ENCODE measurements around the gene IFIT1B. TPM values are rescaled to one million over a fixed set of nuclear protein-coding genes. Genes with fewer than 3 reads are reported as not detected.
A peak's percentile ranks its signal among the peaks of the same experiment; 100 is the strongest.
"Not testable (repeated sequence)": the region's sequence is repeated elsewhere in the genome, so short reads cannot be mapped to it uniquely, and the experiment has no call there.

The IFIT1B gene
- total and polyA plus RNA-seq, 8 donors, result 0.20 to 0.92 (median 0.47) TPM; not detected in 2

DNA sequence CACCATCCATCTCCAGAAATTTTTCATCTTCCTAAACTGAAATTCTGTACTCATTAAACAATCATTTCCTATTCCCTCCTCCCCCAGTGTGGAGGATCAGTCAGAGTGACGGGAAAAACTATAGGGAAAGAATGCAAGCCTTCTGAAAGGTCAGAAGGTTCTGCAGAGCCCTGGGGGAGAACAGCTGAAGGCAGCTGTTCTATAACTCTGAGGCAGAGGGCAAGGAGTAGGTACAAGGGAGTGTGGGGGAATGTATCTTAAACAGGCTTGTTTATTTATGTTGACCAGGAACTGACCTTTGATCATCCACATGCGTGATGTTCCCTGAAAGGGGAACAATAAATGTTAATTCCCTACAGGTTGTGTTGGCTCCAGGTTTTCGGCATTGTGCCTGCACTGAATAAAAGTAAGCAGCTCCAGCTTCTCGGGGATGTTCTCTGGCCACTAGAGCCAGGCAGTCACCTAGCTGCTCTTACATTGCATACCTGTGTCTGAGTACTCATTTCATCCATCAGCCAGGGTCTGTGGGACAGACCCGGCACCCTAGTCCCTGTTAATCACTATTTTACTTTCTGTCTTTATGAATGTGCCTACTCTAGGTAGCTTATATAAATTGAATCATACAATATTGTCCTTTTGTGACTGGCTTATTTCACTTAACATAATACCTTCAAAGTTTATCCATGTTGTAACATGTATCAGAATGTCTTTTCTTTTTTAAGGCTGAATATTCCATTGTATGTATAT, 20.3 kb downstream of the IFIT1B start:
- ATAC-seq (no peak), DNase-seq (peak in 2 of 4 donors; percentile 53 to 70)
- intact Hi-C loops (cut with DNase I), result no loop called here
- no peak overlapping the region for H3K27ac ChIP-seq
- peaks cover 11 to 26% of the 10 kb centered on the region in 2 donors for H3K4me1 ChIP-seq
- H3K4me3 ChIP-seq, result no peak overlapping the region
- peaks cover 0 to 10% of the 10 kb centered on the region in 2 donors for H3K36me3 ChIP-seq
- H3K9me3 ChIP-seq, result no peaks in the 10 kb centered on the region
- TF ChIP-seq CTCF (IDR thresholded peaks at IDR 0.05), result no peak
- H3K27me3 ChIP-seq, result no peaks in the 10 kb centered on the region

GRCh38 chr10:89399956-89400355, 22.1 kb downstream of the IFIT1B start:
- TF ChIP-seq CTCF (IDR thresholded peaks at IDR 0.05), result no peak
- ATAC-seq (no peak), DNase-seq (no peak)
- H3K36me3 ChIP-seq, result peaks cover 0 to 13% of the 10 kb centered on the region in 2 donors
- no peaks in the 10 kb centered on the region for H3K27me3 ChIP-seq
- intact Hi-C loops (cut with DNase I), result no loop called here
- no peak overlapping the region for H3K4me3 ChIP-seq
- peaks cover 0 to 13% of the 10 kb centered on the region in 2 donors for H3K4me1 ChIP-seq
- H3K9me3 ChIP-seq, result no peaks in the 10 kb centered on the region
- H3K27ac ChIP-seq, result no peak overlapping the region

GRCh38 chr10:89403043-89403442, 25.2 kb downstream of the IFIT1B start:
- H3K27ac ChIP-seq, result no peak overlapping the region
- H3K36me3 ChIP-seq, result peaks cover 0 to 18% of the 10 kb centered on the region in 2 donors
- no peak for DNase-seq
- intact Hi-C loops (cut with DNase I), result no loop called here
- TF ChIP-seq CTCF (IDR thresholded peaks at IDR 0.05), result no peak
- no peak overlapping the region for H3K4me3 ChIP-seq
- H3K4me1 ChIP-seq, result peaks cover 0 to 2% of the 10 kb centered on the region in 2 donors
- no peaks in the 10 kb centered on the region for H3K9me3 ChIP-seq
- no peaks in the 10 kb centered on the region for H3K27me3 ChIP-seq
- no peak for ATAC-seq

DNA sequence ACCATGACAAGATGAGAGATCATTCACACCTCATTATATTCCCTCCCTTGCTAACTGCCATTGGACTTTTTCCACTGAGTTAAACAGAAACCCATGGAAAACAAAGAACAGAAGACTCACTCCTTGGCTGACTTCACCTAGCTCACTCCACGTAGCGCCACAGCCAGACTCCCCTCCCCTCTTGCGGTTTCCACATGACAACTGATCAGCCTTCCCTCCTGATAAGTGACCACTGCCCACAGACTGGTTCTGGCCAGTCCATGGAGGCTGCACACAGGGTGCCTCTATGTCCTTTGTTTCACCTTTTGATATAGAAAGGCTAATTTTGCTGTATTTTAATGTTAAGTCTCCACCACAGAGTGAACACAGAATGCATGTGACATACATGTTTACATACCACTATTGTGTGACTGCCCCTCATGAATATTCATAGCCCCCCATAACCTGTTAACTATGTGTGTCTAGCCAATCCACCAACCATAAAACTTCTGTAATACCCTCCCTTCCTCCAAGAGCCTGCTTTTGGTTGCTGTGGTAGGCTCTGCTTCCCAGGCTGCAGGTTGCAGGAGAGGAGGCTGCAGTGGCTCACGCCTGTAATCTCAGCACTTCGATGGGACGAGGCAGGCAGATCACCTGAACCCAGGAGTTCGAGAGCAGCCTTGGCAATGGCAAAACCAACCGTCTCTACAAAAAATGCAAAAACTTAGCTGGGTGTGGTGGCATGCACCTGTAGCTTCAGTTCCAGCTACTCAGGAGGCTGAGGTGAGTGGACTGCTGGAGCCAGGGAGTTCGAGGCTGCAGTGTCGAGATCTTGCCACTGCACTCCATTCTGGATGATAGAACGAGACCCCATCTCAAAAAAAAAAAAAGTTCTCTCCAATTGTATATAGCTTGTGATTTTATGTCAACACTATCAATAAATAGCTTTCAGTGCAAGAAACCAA, 26.5 kb downstream of the IFIT1B start:
- no peaks in the 10 kb centered on the region for H3K9me3 ChIP-seq
- no peak for TF ChIP-seq CTCF (IDR thresholded peaks at IDR 0.05)
- peak; percentile 81 for ATAC-seq
- H3K27ac ChIP-seq, result no peak overlapping the region
- H3K27me3 ChIP-seq, result no peaks in the 10 kb centered on the region
- no peak overlapping the region for H3K4me3 ChIP-seq
- no peaks in the 10 kb centered on the region for H3K4me1 ChIP-seq
- peaks cover 0 to 18% of the 10 kb centered on the region in 2 donors for H3K36me3 ChIP-seq
- DNase-seq, result peak in 3 of 4 donors; percentile 53 to 74 (median 54)
- intact Hi-C loops (cut with DNase I), result no loop called here

- H3K4me1 ChIP-seq; H3K27me3 ChIP-seq; H3K27ac ChIP-seq; H3K9me3 ChIP-seq; ATAC-seq; H3K4me3 ChIP-seq; DNase-seq; intact Hi-C loops (cut with DNase I): not testable (repeated sequence)
- H3K36me3 ChIP-seq, result peaks cover 0 to 18% of the 10 kb centered on the region in 2 donors
Observed at GRCh38 chr10:89406178-89406577, 28.3 kb downstream of the IFIT1B start.

GRCh38 chr10:89407792-89408191, 29.9 kb downstream of the IFIT1B start:
- DNase-seq; H3K27ac ChIP-seq; H3K4me3 ChIP-seq; H3K9me3 ChIP-seq; H3K4me1 ChIP-seq; H3K27me3 ChIP-seq; intact Hi-C loops (cut with DNase I); ATAC-seq: not testable (repeated sequence)
- peaks cover 0 to 12% of the 10 kb centered on the region in 2 donors for H3K36me3 ChIP-seq

DNA sequence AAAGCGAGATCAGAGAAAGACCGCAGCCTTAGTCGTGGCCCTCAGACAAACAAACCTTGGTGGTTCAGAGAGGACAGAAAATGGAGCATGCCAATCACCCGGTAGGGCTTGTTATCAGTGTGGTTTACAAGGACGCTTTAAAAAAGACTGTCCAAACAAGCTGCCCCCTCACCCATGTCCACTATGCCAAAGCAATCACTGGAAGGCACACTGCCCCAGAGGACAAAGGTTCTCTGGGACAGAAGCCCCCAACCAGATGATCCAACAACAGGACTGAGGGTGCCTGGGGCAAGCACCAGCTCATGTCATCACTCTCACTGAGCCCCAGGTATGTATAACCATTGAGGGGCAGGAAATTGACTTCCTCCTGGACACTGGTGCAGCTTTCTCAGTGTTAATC, 31.4 kb downstream of the IFIT1B start:
- H3K36me3 ChIP-seq; H3K9me3 ChIP-seq; intact Hi-C loops (cut with DNase I); ATAC-seq; H3K4me3 ChIP-seq; H3K4me1 ChIP-seq; H3K27ac ChIP-seq; H3K27me3 ChIP-seq; DNase-seq: not testable (repeated sequence)

- intact Hi-C loops (cut with DNase I); H3K9me3 ChIP-seq; H3K36me3 ChIP-seq; H3K27me3 ChIP-seq; H3K4me3 ChIP-seq; ATAC-seq; H3K27ac ChIP-seq; DNase-seq: not testable (repeated sequence)
- peaks cover 2 to 10% of the 10 kb centered on the region in 2 donors for H3K4me1 ChIP-seq
Observed at GRCh38 chr10:89410551-89410950, 32.7 kb downstream of the IFIT1B start.
